Measurements from ENCODE around the gene ILF3.

Gene ILF3

GRCh38 chr19:10687518-10688288 lies 33.6 kb downstream of the ILF3 start:
- no peak for TF ChIP-seq EZH2phosphoT487 (IDR thresholded peaks at IDR 0.05; ENCODE audit: borderline replicate concordance, low read length)
- TF ChIP-seq, protein P1, sequence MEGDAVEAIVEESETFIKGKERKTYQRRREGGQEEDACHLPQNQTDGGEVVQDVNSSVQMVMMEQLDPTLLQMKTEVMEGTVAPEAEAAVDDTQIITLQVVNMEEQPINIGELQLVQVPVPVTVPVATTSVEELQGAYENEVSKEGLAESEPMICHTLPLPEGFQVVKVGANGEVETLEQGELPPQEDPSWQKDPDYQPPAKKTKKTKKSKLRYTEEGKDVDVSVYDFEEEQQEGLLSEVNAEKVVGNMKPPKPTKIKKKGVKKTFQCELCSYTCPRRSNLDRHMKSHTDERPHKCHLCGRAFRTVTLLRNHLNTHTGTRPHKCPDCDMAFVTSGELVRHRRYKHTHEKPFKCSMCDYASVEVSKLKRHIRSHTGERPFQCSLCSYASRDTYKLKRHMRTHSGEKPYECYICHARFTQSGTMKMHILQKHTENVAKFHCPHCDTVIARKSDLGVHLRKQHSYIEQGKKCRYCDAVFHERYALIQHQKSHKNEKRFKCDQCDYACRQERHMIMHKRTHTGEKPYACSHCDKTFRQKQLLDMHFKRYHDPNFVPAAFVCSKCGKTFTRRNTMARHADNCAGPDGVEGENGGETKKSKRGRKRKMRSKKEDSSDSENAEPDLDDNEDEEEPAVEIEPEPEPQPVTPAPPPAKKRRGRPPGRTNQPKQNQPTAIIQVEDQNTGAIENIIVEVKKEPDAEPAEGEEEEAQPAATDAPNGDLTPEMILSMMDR (IDR thresholded peaks at IDR 0.05; ENCODE audit: low read depth, low read length, poor library complexity, severe bottlenecking): no peak
- Histone ChIP-seq H3K27ac (ENCODE audit: low read depth, low read length) (no peak overlapping the region), H4K20me1 (ENCODE audit: control insufficient read depth, insufficient read depth, low read depth, low read length) (peaks cover 6% of the 10 kb centered on the region; the same call in 1 of the 2 replicates), H3K79me2 (ENCODE audit: control insufficient read depth, low read length) (peaks cover 27% of the 10 kb centered on the region), H3K36me3 (ENCODE audit: control insufficient read depth, low read length) (peaks cover 98% of the 10 kb centered on the region), H3K9me2 (replicated peaks; ENCODE audit: control insufficient read depth, low read length) (no peaks in the 10 kb centered on the region), H3K4me2 (ENCODE audit: low read length) (no peak overlapping the region), H3K9me3 (ENCODE audit: control insufficient read depth, insufficient read depth, low read length) (no peaks in the 10 kb centered on the region), H3F3A (ENCODE audit: control insufficient read depth, insufficient read depth) (peaks cover 18% of the 10 kb centered on the region), H3K27me3 (ENCODE audit: control insufficient read depth, low read length) (no peaks in the 10 kb centered on the region), H3K4me1 (ENCODE audit: control insufficient read depth, low read length) (no peaks in the 10 kb centered on the region), H3K4me3 (ENCODE audit: low read length) (no peak overlapping the region)

GRCh38 chr19:10688545-10689280 lies 34.6 kb downstream of the ILF3 start:
- H3F3A ChIP-seq (ENCODE audit: control insufficient read depth, insufficient read depth): peaks cover 24% of the 10 kb centered on the region
- H3K79me2 ChIP-seq (ENCODE audit: control insufficient read depth, low read length): peaks cover 23% of the 10 kb centered on the region
- H3K27me3 ChIP-seq (ENCODE audit: control insufficient read depth, low read length): no peaks in the 10 kb centered on the region
- no peak overlapping the region for H3K27ac ChIP-seq (ENCODE audit: low read depth, low read length)
- no peak overlapping the region for H3K4me2 ChIP-seq (ENCODE audit: low read length)
- H3K4me1 ChIP-seq (ENCODE audit: control insufficient read depth, low read length): no peaks in the 10 kb centered on the region
- H3K36me3 ChIP-seq (ENCODE audit: control insufficient read depth, low read length): peaks cover 89% of the 10 kb centered on the region
- no peak overlapping the region for H3K4me3 ChIP-seq (ENCODE audit: low read length)
- no peaks in the 10 kb centered on the region for H3K9me3 ChIP-seq (ENCODE audit: control insufficient read depth, insufficient read depth, low read length)
- H3K9me2 ChIP-seq (replicated peaks; ENCODE audit: control insufficient read depth, low read length): no peaks in the 10 kb centered on the region
- H4K20me1 ChIP-seq (ENCODE audit: control insufficient read depth, insufficient read depth, low read depth, low read length): peaks cover 6% of the 10 kb centered on the region; the same call in 1 of the 2 replicates
- TF ChIP-seq, protein P1 (IDR thresholded peaks at IDR 0.05; ENCODE audit: low read depth, low read length, poor library complexity, severe bottlenecking): no peak
- TF ChIP-seq EZH2phosphoT487 (IDR thresholded peaks at IDR 0.05; ENCODE audit: borderline replicate concordance, low read length): no peak

DNA sequence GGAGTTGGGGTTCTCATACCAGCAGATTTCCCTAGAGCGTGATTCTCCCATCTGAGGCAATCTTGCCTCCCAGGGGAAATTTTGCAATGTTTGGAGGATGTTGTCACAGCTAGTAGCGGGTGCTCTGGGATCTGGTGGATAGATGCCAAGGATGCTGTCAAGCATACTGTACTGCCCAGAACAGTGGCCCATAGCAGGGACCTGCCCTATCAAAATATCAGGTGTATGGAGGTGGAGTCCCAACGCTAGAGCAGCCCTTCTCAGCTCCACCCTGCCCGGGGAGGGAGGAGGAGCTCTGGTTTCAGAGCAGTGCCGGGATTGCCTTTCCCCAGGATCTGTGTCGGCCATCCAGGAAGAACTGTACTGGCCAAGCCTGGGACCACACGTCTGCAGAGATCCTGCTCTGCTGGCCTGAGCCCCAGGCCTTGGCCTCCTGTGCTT lies 36.2 kb downstream of the ILF3 start:
- Histone ChIP-seq H3K4me2 (ENCODE audit: low read length) (no peak overlapping the region), H3K4me1 (ENCODE audit: control insufficient read depth, low read length) (peaks cover 2% of the 10 kb centered on the region; the same call in 1 of the 2 replicates), H3F3A (ENCODE audit: control insufficient read depth, insufficient read depth) (peaks cover 30% of the 10 kb centered on the region), H3K79me2 (ENCODE audit: control insufficient read depth, low read length) (peaks cover 14% of the 10 kb centered on the region; the same call in 1 of the 2 replicates), H3K9me3 (ENCODE audit: control insufficient read depth, insufficient read depth, low read length) (no peaks in the 10 kb centered on the region), H3K4me3 (ENCODE audit: low read length) (no peak overlapping the region), H3K27ac (ENCODE audit: low read depth, low read length) (no peak overlapping the region), H4K20me1 (ENCODE audit: control insufficient read depth, insufficient read depth, low read depth, low read length) (peaks cover 6% of the 10 kb centered on the region; the same call in 1 of the 2 replicates), H3K36me3 (ENCODE audit: control insufficient read depth, low read length) (peaks cover 72% of the 10 kb centered on the region), H3K27me3 (ENCODE audit: control insufficient read depth, low read length) (no peaks in the 10 kb centered on the region), H3K9me2 (replicated peaks; ENCODE audit: control insufficient read depth, low read length) (no peaks in the 10 kb centered on the region)
- TF ChIP-seq EZH2phosphoT487 (IDR thresholded peaks at IDR 0.05; ENCODE audit: borderline replicate concordance, low read length): no peak
- TF ChIP-seq, protein P1 (IDR thresholded peaks at IDR 0.05; ENCODE audit: low read depth, low read length, poor library complexity, severe bottlenecking): no peak
